ENCODE results near the gene MAP4K4.

Gene MAP4K4

GRCh38 chr2:101846973-101847372, 149.5 kb downstream of the MAP4K4 start:
- H3K27me3 Mint-ChIP-seq: no peaks in the 10 kb centered on the region
- no peak overlapping the region for H3K27ac Mint-ChIP-seq
- no peak overlapping the region for H3K4me3 Mint-ChIP-seq
- peaks cover 31% of the 10 kb centered on the region for H3K4me1 Mint-ChIP-seq
- H3K9me3 Mint-ChIP-seq: no peaks in the 10 kb centered on the region
- H3K36me3 Mint-ChIP-seq: peaks cover 23% of the 10 kb centered on the region

- Mint-ChIP-seq H3K27ac (no peak overlapping the region), H3K4me1 (peaks cover 23% of the 10 kb centered on the region), H3K9me3 (no peaks in the 10 kb centered on the region), H3K36me3 (peaks cover 20% of the 10 kb centered on the region), H3K4me3 (no peak overlapping the region), H3K27me3 (no peaks in the 10 kb centered on the region)
These were observed 150.3 kb downstream of the MAP4K4 start for GRCh38 chr2:101847661-101848339.

GRCh38 chr2:101848769-101849410, 151.4 kb downstream of the MAP4K4 start:
- no peak overlapping the region for H3K4me3 Mint-ChIP-seq
- no peaks in the 10 kb centered on the region for H3K27me3 Mint-ChIP-seq
- H3K4me1 Mint-ChIP-seq: peaks cover 22% of the 10 kb centered on the region
- H3K36me3 Mint-ChIP-seq: peaks cover 15% of the 10 kb centered on the region
- no peaks in the 10 kb centered on the region for H3K9me3 Mint-ChIP-seq
- peak overlapping the region; percentile 46 for H3K27ac Mint-ChIP-seq

- H3K27me3 Mint-ChIP-seq: no peaks in the 10 kb centered on the region
- H3K27ac Mint-ChIP-seq: peak overlapping the region; percentile 30
These were observed 152.9 kb downstream of the MAP4K4 start for GRCh38 chr2:101850450-101850849.

GRCh38 chr2:101850991-101851390, 153.5 kb downstream of the MAP4K4 start:
- no peaks in the 10 kb centered on the region for H3K9me3 Mint-ChIP-seq
- H3K4me3 Mint-ChIP-seq: no peak overlapping the region
- peaks cover 20% of the 10 kb centered on the region for H3K36me3 Mint-ChIP-seq
- peaks cover 22% of the 10 kb centered on the region for H3K4me1 Mint-ChIP-seq
- H3K27me3 Mint-ChIP-seq: no peaks in the 10 kb centered on the region
- peak overlapping the region; percentile 38 for H3K27ac Mint-ChIP-seq

More at GRCh38 chr2:101850450-101850849, 152.9 kb downstream of the MAP4K4 start:
- peaks cover 22% of the 10 kb centered on the region for H3K4me1 Mint-ChIP-seq
- H3K9me3 Mint-ChIP-seq: no peaks in the 10 kb centered on the region
- no peak overlapping the region for H3K4me3 Mint-ChIP-seq
- peaks cover 16% of the 10 kb centered on the region for H3K36me3 Mint-ChIP-seq

- Mint-ChIP-seq H3K27me3 (no peaks in the 10 kb centered on the region), H3K9me3 (no peaks in the 10 kb centered on the region), H3K4me1 (peaks cover 24% of the 10 kb centered on the region), H3K36me3 (peaks cover 17% of the 10 kb centered on the region), H3K27ac (peak overlapping the region; percentile 5), H3K4me3 (no peak overlapping the region)
These were observed 155.3 kb downstream of the MAP4K4 start for GRCh38 chr2:101852824-101853223.

- no peak overlapping the region for H3K4me3 Mint-ChIP-seq
- H3K27ac Mint-ChIP-seq: peak overlapping the region; percentile 26
- no peaks in the 10 kb centered on the region for H3K27me3 Mint-ChIP-seq
- peaks cover 18% of the 10 kb centered on the region for H3K36me3 Mint-ChIP-seq
- peaks cover 19% of the 10 kb centered on the region for H3K4me1 Mint-ChIP-seq
- H3K9me3 Mint-ChIP-seq: no peaks in the 10 kb centered on the region
These were observed 157.4 kb downstream of the MAP4K4 start for GRCh38 chr2:101854877-101855276.

- H3K27me3 Mint-ChIP-seq: no peaks in the 10 kb centered on the region
- no peak overlapping the region for H3K4me3 Mint-ChIP-seq
- H3K4me1 Mint-ChIP-seq: peaks cover 19% of the 10 kb centered on the region
- H3K36me3 Mint-ChIP-seq: peaks cover 20% of the 10 kb centered on the region
- no peaks in the 10 kb centered on the region for H3K9me3 Mint-ChIP-seq
- peak overlapping the region; percentile 57 for H3K27ac Mint-ChIP-seq
These were observed 158.3 kb downstream of the MAP4K4 start for GRCh38 chr2:101855776-101856175.

GRCh38 chr2:101858246-101858645, 160.7 kb downstream of the MAP4K4 start:
- H3K27me3 Mint-ChIP-seq: no peaks in the 10 kb centered on the region
- no peak overlapping the region for H3K4me3 Mint-ChIP-seq
- H3K27ac Mint-ChIP-seq: no peak overlapping the region
- peaks cover 21% of the 10 kb centered on the region for H3K36me3 Mint-ChIP-seq
- no peaks in the 10 kb centered on the region for H3K9me3 Mint-ChIP-seq
- H3K4me1 Mint-ChIP-seq: peaks cover 18% of the 10 kb centered on the region

GRCh38 chr2:101858910-101859309, 161.4 kb downstream of the MAP4K4 start:
- H3K27me3 Mint-ChIP-seq: no peaks in the 10 kb centered on the region
- peaks cover 13% of the 10 kb centered on the region for H3K4me1 Mint-ChIP-seq
- peaks cover 20% of the 10 kb centered on the region for H3K36me3 Mint-ChIP-seq
- H3K9me3 Mint-ChIP-seq: no peaks in the 10 kb centered on the region
- H3K27ac Mint-ChIP-seq: peak overlapping the region; percentile 30
- no peak overlapping the region for H3K4me3 Mint-ChIP-seq

- Mint-ChIP-seq H3K4me1 (peaks cover 13% of the 10 kb centered on the region), H3K27ac (no peak overlapping the region), H3K36me3 (peaks cover 20% of the 10 kb centered on the region), H3K27me3 (no peaks in the 10 kb centered on the region), H3K4me3 (no peak overlapping the region), H3K9me3 (no peaks in the 10 kb centered on the region)
These were observed 162.1 kb downstream of the MAP4K4 start for GRCh38 chr2:101859604-101860003.

GRCh38 chr2:101860157-101860556, 162.7 kb downstream of the MAP4K4 start:
- Mint-ChIP-seq H3K36me3 (peaks cover 24% of the 10 kb centered on the region), H3K27ac (no peak overlapping the region), H3K4me1 (peaks cover 13% of the 10 kb centered on the region), H3K27me3 (no peaks in the 10 kb centered on the region), H3K9me3 (no peaks in the 10 kb centered on the region), H3K4me3 (no peak overlapping the region)

GRCh38 chr2:101860782-101861181, 163.3 kb downstream of the MAP4K4 start:
- H3K36me3 Mint-ChIP-seq: peaks cover 22% of the 10 kb centered on the region
- H3K4me1 Mint-ChIP-seq: peaks cover 13% of the 10 kb centered on the region
- no peaks in the 10 kb centered on the region for H3K27me3 Mint-ChIP-seq
- peak overlapping the region; percentile 57 for H3K27ac Mint-ChIP-seq
- H3K9me3 Mint-ChIP-seq: no peaks in the 10 kb centered on the region
- H3K4me3 Mint-ChIP-seq: no peak overlapping the region

GRCh38 chr2:101861382-101861781, 163.9 kb downstream of the MAP4K4 start:
- peaks cover 13% of the 10 kb centered on the region for H3K4me1 Mint-ChIP-seq
- no peaks in the 10 kb centered on the region for H3K27me3 Mint-ChIP-seq
- peak overlapping the region; percentile 57 for H3K27ac Mint-ChIP-seq
- H3K9me3 Mint-ChIP-seq: no peaks in the 10 kb centered on the region
- H3K4me3 Mint-ChIP-seq: no peak overlapping the region
- peaks cover 19% of the 10 kb centered on the region for H3K36me3 Mint-ChIP-seq

- Mint-ChIP-seq H3K4me1 (peaks cover 5% of the 10 kb centered on the region), H3K36me3 (peaks cover 16% of the 10 kb centered on the region), H3K4me3 (no peak overlapping the region), H3K27ac (peak overlapping the region; percentile 84), H3K9me3 (no peaks in the 10 kb centered on the region), H3K27me3 (no peaks in the 10 kb centered on the region)
These were observed 166.0 kb downstream of the MAP4K4 start for GRCh38 chr2:101863534-101863933.

GRCh38 chr2:101864426-101864825, 166.9 kb downstream of the MAP4K4 start:
- Mint-ChIP-seq H3K4me1 (peaks cover 5% of the 10 kb centered on the region), H3K4me3 (no peak overlapping the region), H3K36me3 (peaks cover 20% of the 10 kb centered on the region), H3K9me3 (no peaks in the 10 kb centered on the region), H3K27me3 (no peaks in the 10 kb centered on the region), H3K27ac (no peak overlapping the region)
